Kidney (tissue), 14 donors: Measurements from ENCODE around the gene PARP9. TPM values are rescaled to one million over a fixed set of nuclear protein-coding genes. Genes with fewer than 3 reads are reported as not detected.

Experiments used
- DNase-seq, 5 donors: peaks; one replicate each; pipeline ENCODE4 v3.0.0-alpha.2; 2013 to 2020
- FAIRE-seq: peaks from 2 replicates; lab custom pipeline; 2012; peaks lifted over from hg19 to GRCh38; lab: Jason Lieb, UNC
- H3K27ac ChIP-seq, 2 donors: one replicate each; pipeline ENCODE4 v1.7.0; 2013; ENCODE audit warnings: low read depth in 2 of 2, low read length in 2 of 2, inconsistent platforms in 1 of 2
- H3K27me3 ChIP-seq: one replicate; pipeline ENCODE4 v1.7.1; 2013; ENCODE audit warnings: low read length, inconsistent platforms; ENCODE audit not compliant: control insufficient read depth, insufficient read depth
- H3K36me3 ChIP-seq, 3 donors: one replicate each; pipeline versions ENCODE4 v1.7.0 to v1.7.1; 2013; ENCODE audit warnings: low read length in 3 of 3, control low read depth in 1 of 3, inconsistent platforms in 1 of 3; ENCODE audit not compliant: insufficient read depth in 3 of 3, control insufficient read depth in 2 of 3
- H3K4me1 ChIP-seq, 3 donors: one replicate each; pipeline versions ENCODE4 v1.7.0 to v1.7.1; 2013; ENCODE audit warnings: low read length in 3 of 3, inconsistent platforms in 1 of 3, low read depth in 1 of 3; ENCODE audit not compliant: control insufficient read depth in 2 of 3, insufficient read depth in 2 of 3
- H3K4me3 ChIP-seq, 3 donors: one replicate each; pipeline versions ENCODE4 v1.7.0 to v1.8.1; 2013; ENCODE audit warnings: low read length in 3 of 3, control low read depth in 1 of 3, inconsistent platforms in 1 of 3
- H3K9ac ChIP-seq, 3 donors: one replicate each; pipeline versions ENCODE4 v1.7.0 to v1.7.1; 2013; ENCODE audit warnings: low read length in 3 of 3, control low read depth in 1 of 3, inconsistent platforms in 1 of 3
- H3K9me3 ChIP-seq, 3 donors: one replicate each; pipeline versions ENCODE4 v1.7.0 to v1.7.1; 2013; ENCODE audit warnings: low read length in 3 of 3, control low read depth in 1 of 3, inconsistent platforms in 1 of 3; ENCODE audit not compliant: control insufficient read depth in 2 of 3, insufficient read depth in 1 of 3
- intact Hi-C: fragments of 100-400 bp; cut with DNase I; formaldehyde crosslinking; loops from one replicate; pipeline ENCODE4 v1.11.1; 2022
- polyA plus RNA-seq: library from polyadenylated mRNA; stranded (reverse); fragments of 350-450 nt; fragmentation: Illumina TruSeq; extraction: RNeasy Lipid Tissue Mini Kit (QIAGEN cat#74804); gene quantifications from one replicate; pipeline ENCODE4 v1.2.3, GENCODE V29; 2014; ENCODE audit warnings: low read depth, low replicate concordance; ENCODE audit not compliant: insufficient read depth
- total RNA-seq: library from RNA; stranded (reverse); fragmentation: NEBNext Ultra II Directional; extraction: Animal tissue kit (Norgen Biotek cat#: 25700); gene quantifications from one replicate; pipeline ENCODE4 v1.2.1, GENCODE V29; 2021
- TF ChIP-seq, protein P1 (sequence below): IDR thresholded peaks from 3 replicates; pipeline ENCODE4 v1.5.1; 2012; ENCODE audit warnings: mild to moderate bottlenecking, moderate library complexity, borderline replicate concordance; ENCODE audit not compliant: insufficient read depth; ENCODE audit errors: extremely low read depth
- donor health status: control.
- donor health status: control.
- donor health status: control.
- donor health status: control.
- donor health status: control.
- donor health status: DM: yes; HTN: yes; CAD: no.
- donor health status: Normal renal cell carcinoma (clear cell type).

PARP9 gene
- total and polyA plus RNA-seq, 2 donors from 2014 or later = 27.8 to 54.0 TPM

DNA sequence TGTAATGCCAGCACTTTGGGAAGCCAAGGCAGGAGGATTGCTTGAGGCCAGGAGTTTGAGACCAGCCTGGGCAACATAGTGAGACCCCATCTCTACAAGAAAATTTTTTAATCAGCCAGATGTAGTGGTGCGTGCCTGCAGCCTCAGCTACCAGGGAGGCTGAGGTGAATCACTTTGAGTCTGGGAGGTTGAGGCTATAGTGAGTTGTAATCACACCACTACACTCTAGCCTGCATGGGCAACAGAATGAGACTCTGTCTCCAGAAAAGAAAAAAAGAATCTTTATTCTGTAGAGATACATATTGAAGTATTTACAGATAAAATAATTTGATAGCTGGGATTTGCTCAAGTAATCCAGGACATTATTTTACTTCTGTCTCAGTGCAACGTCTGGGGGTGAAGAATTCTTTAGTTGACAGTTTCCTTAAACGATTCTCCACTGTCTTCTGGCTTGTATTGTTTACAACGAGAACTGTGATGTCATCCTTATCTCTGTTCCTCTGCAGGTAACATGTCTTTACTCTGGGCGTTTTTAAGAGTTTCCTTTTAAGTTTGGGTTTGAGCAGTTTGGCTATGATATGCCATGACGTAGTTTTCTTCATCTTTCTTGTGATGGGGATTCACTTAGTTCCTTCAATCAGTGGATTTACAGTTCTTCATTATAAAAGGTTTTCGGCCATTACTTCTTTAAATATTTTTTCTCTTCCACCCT lies 75.7 kb downstream of the PARP9 start:
- FAIRE-seq (no peak), DNase-seq (no peak)
- no peak overlapping the region for H3K4me3 ChIP-seq
- TF ChIP-seq, protein P1, sequence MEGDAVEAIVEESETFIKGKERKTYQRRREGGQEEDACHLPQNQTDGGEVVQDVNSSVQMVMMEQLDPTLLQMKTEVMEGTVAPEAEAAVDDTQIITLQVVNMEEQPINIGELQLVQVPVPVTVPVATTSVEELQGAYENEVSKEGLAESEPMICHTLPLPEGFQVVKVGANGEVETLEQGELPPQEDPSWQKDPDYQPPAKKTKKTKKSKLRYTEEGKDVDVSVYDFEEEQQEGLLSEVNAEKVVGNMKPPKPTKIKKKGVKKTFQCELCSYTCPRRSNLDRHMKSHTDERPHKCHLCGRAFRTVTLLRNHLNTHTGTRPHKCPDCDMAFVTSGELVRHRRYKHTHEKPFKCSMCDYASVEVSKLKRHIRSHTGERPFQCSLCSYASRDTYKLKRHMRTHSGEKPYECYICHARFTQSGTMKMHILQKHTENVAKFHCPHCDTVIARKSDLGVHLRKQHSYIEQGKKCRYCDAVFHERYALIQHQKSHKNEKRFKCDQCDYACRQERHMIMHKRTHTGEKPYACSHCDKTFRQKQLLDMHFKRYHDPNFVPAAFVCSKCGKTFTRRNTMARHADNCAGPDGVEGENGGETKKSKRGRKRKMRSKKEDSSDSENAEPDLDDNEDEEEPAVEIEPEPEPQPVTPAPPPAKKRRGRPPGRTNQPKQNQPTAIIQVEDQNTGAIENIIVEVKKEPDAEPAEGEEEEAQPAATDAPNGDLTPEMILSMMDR = no peak
- H3K36me3 ChIP-seq = peaks cover 0 to 3% (median 2%) of the 10 kb centered on the region in 3 donors
- no peaks in the 10 kb centered on the region for H3K9me3 ChIP-seq
- intact Hi-C loops = no loop called here
- no peak overlapping the region for H3K27ac ChIP-seq
- H3K27me3 ChIP-seq = no peaks in the 10 kb centered on the region
- no peak overlapping the region for H3K9ac ChIP-seq
- no peaks in the 10 kb centered on the region for H3K4me1 ChIP-seq

DNA sequence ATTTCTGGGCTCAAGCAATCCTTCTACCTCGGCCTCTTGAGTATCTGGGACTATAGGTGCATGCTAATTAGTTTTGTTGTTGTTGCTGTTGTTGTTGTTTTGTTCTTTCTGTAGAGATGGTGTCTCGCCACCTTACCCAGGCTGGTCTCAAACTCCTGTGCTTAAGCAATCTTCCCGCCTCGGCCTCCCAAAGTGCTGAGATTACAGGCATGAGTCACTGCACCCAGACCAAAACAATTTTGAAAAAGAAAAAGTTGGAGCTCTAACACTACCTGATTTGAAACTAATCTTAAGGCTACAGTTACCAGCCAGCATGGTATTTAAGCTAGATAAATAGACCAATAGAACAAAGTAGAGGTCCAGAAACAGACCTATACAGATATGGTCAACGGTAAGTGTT lies 79.1 kb downstream of the PARP9 start:
- no peak overlapping the region for H3K9ac ChIP-seq
- FAIRE-seq = no peak
- TF ChIP-seq, protein P1 = no peak
- no peaks in the 10 kb centered on the region for H3K36me3 ChIP-seq
- no peak for DNase-seq
- no peaks in the 10 kb centered on the region for H3K9me3 ChIP-seq
- H3K27me3 ChIP-seq = no peaks in the 10 kb centered on the region
- H3K4me3 ChIP-seq = no peak overlapping the region
- no peaks in the 10 kb centered on the region for H3K4me1 ChIP-seq
- intact Hi-C loops = no loop called here
- no peak overlapping the region for H3K27ac ChIP-seq

DNA sequence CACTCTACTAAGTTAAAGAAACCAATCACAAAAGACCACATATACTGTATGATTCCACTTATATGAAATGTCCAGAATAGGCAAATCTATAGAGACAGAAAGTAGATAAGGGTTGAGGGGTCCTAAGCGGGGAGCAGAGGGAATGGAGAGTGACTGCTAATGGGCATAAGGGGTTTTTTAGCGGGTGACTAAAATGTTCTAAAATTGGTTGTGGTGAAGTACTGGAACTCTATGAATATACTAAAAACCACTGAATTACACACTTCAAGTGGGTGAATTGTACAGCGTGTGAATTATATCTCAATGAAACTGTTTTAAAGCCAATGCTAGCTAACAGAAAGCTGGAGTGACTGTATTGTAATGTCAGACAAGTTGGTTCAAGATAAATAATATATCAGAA lies 82.7 kb downstream of the PARP9 start:
- no peaks in the 10 kb centered on the region for H3K9me3 ChIP-seq
- intact Hi-C loops = no loop called here
- H3K36me3 ChIP-seq = no peaks in the 10 kb centered on the region
- H3K27ac ChIP-seq = no peak overlapping the region
- TF ChIP-seq, protein P1 = no peak
- no peak overlapping the region for H3K4me3 ChIP-seq
- no peaks in the 10 kb centered on the region for H3K27me3 ChIP-seq
- H3K4me1 ChIP-seq = no peaks in the 10 kb centered on the region
- H3K9ac ChIP-seq = no peak overlapping the region
- no peak for DNase-seq
- FAIRE-seq = no peak

Other genes starting within 250 kb of the PARP9 start
- 4.6 TPM for gene CSTA, start 239.1 kb downstream of the PARP9 start, total RNA-seq
- 0.80 TPM for gene CSTA, start 239.1 kb downstream of the PARP9 start, polyA plus RNA-seq
- gene MIX23, start 181.1 kb downstream of the PARP9 start, total RNA-seq = 27.9 TPM
- 84.0 TPM for gene MIX23, start 181.1 kb downstream of the PARP9 start, polyA plus RNA-seq
- 46.6 TPM for gene FAM162A, start 180.1 kb downstream of the PARP9 start, total RNA-seq
- gene FAM162A, start 180.1 kb downstream of the PARP9 start, polyA plus RNA-seq = 213 TPM
- 8.8 TPM for gene WDR5B, start 148.2 kb downstream of the PARP9 start, total RNA-seq
- 3.8 TPM for gene WDR5B, start 148.2 kb downstream of the PARP9 start, polyA plus RNA-seq
- gene KPNA1, start 49.4 kb downstream of the PARP9 start, total RNA-seq = 64.5 TPM
- 16.8 TPM for gene KPNA1, start 49.4 kb downstream of the PARP9 start, polyA plus RNA-seq
- 58.0 TPM for gene DTX3L, start within 50 bp of the PARP9 start, total RNA-seq
- 8.4 TPM for gene DTX3L, start within 50 bp of the PARP9 start, polyA plus RNA-seq
- gene PARP15, start 13.3 kb upstream of the PARP9 start, total RNA-seq = 4.9 TPM
- gene PARP15, start 13.3 kb upstream of the PARP9 start, polyA plus RNA-seq = not detected
- 64.0 TPM for gene PARP14, start 116.5 kb upstream of the PARP9 start, total RNA-seq
- gene PARP14, start 116.5 kb upstream of the PARP9 start, polyA plus RNA-seq = 14.9 TPM
- 12.5 TPM for gene HSPBAP1, start 229.5 kb upstream of the PARP9 start, total RNA-seq
- gene HSPBAP1, start 229.5 kb upstream of the PARP9 start, polyA plus RNA-seq = 8.3 TPM
- 21.7 TPM for gene SLC49A4, start 230.8 kb upstream of the PARP9 start, total RNA-seq
- 10.4 TPM for gene SLC49A4, start 230.8 kb upstream of the PARP9 start, polyA plus RNA-seq